PC-9 (cell line): ENCODE data around the gene PRDM16.

ENCODE experiments used
- EZH2 ChIP-seq: fragments of 200-600 bp; sonication (generic); IDR thresholded peaks from 2 replicates; pipeline ENCODE4 v1.8.0; 2017; ENCODE audit warnings: antibody characterized with exemption, low read depth
- TF ChIP-seq, protein P1 (sequence below): fragments of 200-600 bp; sonication (generic); conservative IDR thresholded peaks from 2 replicates; pipeline ENCODE4 v1.6.1; 2017; ENCODE audit warnings: mixed run types, antibody characterized with exemption, mild to moderate bottlenecking, moderate library complexity

DNA sequence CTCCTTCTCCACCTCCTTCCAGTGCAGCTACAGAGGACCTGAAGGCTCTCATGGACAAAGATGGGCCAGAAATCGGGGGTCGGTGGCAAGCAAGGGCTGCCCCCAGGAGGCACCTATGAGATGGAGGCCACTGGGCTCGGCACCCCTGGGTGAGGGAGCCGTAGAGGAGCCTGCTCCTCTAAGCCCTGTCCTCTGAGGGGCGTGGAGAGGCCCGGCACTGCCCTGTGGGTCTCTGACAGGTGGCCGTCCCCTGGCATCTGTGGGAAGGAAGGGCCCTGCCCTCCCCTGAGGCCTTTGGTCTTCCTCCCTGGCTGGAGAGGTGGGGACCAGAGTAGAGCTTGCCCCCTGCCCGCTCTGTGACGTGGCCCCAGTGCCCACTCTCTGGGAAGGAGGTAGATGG lies 30.9 kb downstream of the PRDM16 start:
- TF ChIP-seq, protein P1, sequence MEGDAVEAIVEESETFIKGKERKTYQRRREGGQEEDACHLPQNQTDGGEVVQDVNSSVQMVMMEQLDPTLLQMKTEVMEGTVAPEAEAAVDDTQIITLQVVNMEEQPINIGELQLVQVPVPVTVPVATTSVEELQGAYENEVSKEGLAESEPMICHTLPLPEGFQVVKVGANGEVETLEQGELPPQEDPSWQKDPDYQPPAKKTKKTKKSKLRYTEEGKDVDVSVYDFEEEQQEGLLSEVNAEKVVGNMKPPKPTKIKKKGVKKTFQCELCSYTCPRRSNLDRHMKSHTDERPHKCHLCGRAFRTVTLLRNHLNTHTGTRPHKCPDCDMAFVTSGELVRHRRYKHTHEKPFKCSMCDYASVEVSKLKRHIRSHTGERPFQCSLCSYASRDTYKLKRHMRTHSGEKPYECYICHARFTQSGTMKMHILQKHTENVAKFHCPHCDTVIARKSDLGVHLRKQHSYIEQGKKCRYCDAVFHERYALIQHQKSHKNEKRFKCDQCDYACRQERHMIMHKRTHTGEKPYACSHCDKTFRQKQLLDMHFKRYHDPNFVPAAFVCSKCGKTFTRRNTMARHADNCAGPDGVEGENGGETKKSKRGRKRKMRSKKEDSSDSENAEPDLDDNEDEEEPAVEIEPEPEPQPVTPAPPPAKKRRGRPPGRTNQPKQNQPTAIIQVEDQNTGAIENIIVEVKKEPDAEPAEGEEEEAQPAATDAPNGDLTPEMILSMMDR, result no peak
- TF ChIP-seq EZH2, result no peak
